HEK293 (cell line): ENCODE results near the gene C11orf54.

Source experiments
- CTCF ChIA-PET: fragments of 350-600 bp; formaldehyde crosslinking; extraction: SDS; loops from one replicate; lab custom pipeline; 2021; ENCODE audit warnings: antibody characterized with exemption; lab: Yijun Ruan, JAX
- POLR2A ChIA-PET: fragments of 300-600 bp; formaldehyde crosslinking; extraction: SDS; loops from one replicate; lab custom pipeline; 2020; ENCODE audit warnings: antibody characterized with exemption, inconsistent platforms; lab: Yijun Ruan, JAX
- H3K27ac ChIP-seq: fragments of 200-500 bp; sonication (Bioruptor generic); 2 replicates; pipeline ENCODE4 v1.5.1; 2014; ENCODE audit warnings: low read depth, low read length, control low read depth, inconsistent platforms; ENCODE audit errors: extremely low read depth
- H3K36me3 ChIP-seq, 2 experiments: fragments of 200-500 bp in 1 of 2; sonication (Bioruptor generic) in 1 of 2; 1 replicate in 1 of 2; 2 replicates in 1 of 2; pipeline ENCODE4 v1.5.1; 2014 to 2017; ENCODE audit warnings: inconsistent platforms in 2 of 2, low read length in 2 of 2; ENCODE audit not compliant: control insufficient read depth in 2 of 2, insufficient read depth in 1 of 2
- H3K4me1 ChIP-seq: fragments of 200-500 bp; sonication (Bioruptor generic); 2 replicates; pipeline ENCODE4 v1.5.1; 2014; ENCODE audit warnings: mild to moderate bottlenecking, low read length, inconsistent platforms; ENCODE audit not compliant: control insufficient read depth, insufficient read depth
- H3K4me3 ChIP-seq: 2 replicates; pipeline ENCODE4 v1.5.1; 2011; ENCODE audit warnings: low read depth, mild to moderate bottlenecking, control low read depth, low read length, moderate library complexity
- H3K9me3 ChIP-seq: fragments of 200-500 bp; sonication (Bioruptor generic); 2 replicates; pipeline ENCODE4 v1.5.1; 2014; ENCODE audit warnings: low read depth, low read length, inconsistent platforms; ENCODE audit not compliant: control insufficient read depth, insufficient read depth
- KLF8 ChIP-seq: fragments of 450-650 bp; formaldehyde crosslinking; IDR thresholded peaks from 2 replicates; pipeline ENCODE4 v1.5.1; 2016; ENCODE audit warnings: missing biosample characterization, missing genetic modification characterization
- OSR2 ChIP-seq: fragments of 450-650 bp; formaldehyde crosslinking; IDR thresholded peaks from 2 replicates; pipeline ENCODE4 v1.5.1; 2016; ENCODE audit warnings: missing biosample characterization, missing genetic modification characterization
- ZBTB7A ChIP-seq: fragments of 450-650 bp; formaldehyde crosslinking; IDR thresholded peaks from 2 replicates; pipeline ENCODE4 v1.5.1; 2016; ENCODE audit warnings: low read depth, missing biosample characterization, missing genetic modification characterization
- ZNF19 ChIP-seq: fragments of 450-650 bp; formaldehyde crosslinking; IDR thresholded peaks from 2 replicates; pipeline ENCODE4; 2016; ENCODE audit warnings: missing biosample characterization, missing genetic modification characterization, low read depth
- ZNF2 ChIP-seq: fragments of 450-650 bp; formaldehyde crosslinking; IDR thresholded peaks from 2 replicates; pipeline ENCODE4 v1.5.1; 2016; ENCODE audit warnings: missing biosample characterization, missing genetic modification characterization
- ZNF366 ChIP-seq: fragments of 450-650 bp; formaldehyde crosslinking; conservative IDR thresholded peaks from 2 replicates; pipeline ENCODE4 v1.5.1; 2016; ENCODE audit warnings: missing biosample characterization, missing genetic modification characterization
- ZNF473 ChIP-seq: fragments of 450-650 bp; formaldehyde crosslinking; IDR thresholded peaks from 2 replicates; pipeline ENCODE4 v1.5.1; 2017; ENCODE audit warnings: missing biosample characterization, missing genetic modification characterization
- ZNF48 ChIP-seq: fragments of 450-650 bp; formaldehyde crosslinking; IDR thresholded peaks from 2 replicates; pipeline ENCODE4 v1.5.1; 2016; ENCODE audit warnings: missing biosample characterization, missing genetic modification characterization
- ZNF548 ChIP-seq: fragments of 450-650 bp; formaldehyde crosslinking; IDR thresholded peaks from 2 replicates; pipeline ENCODE4 v1.5.1; 2016; ENCODE audit warnings: missing biosample characterization, missing genetic modification characterization
- ZNF558 ChIP-seq: fragments of 450-650 bp; formaldehyde crosslinking; IDR thresholded peaks from 2 replicates; pipeline ENCODE4 v1.5.1; 2016; ENCODE audit warnings: missing biosample characterization, missing genetic modification characterization
- ZNF658 ChIP-seq: fragments of 450-650 bp; formaldehyde crosslinking; IDR thresholded peaks from 2 replicates; pipeline ENCODE4; 2016; ENCODE audit warnings: missing biosample characterization, missing genetic modification characterization
- ZNF660 ChIP-seq: fragments of 450-650 bp; IDR thresholded peaks from 2 replicates; pipeline ENCODE4 v1.5.1; 2018; ENCODE audit warnings: missing biosample characterization, mild to moderate bottlenecking, missing genetic modification characterization
- ZSCAN16 ChIP-seq: fragments of 450-650 bp; formaldehyde crosslinking; IDR thresholded peaks from 2 replicates; pipeline ENCODE4 v1.5.1; 2016; ENCODE audit warnings: missing biosample characterization, missing genetic modification characterization
- TF ChIP-seq, protein P1 (sequence below): fragments of 450-650 bp; formaldehyde crosslinking; IDR thresholded peaks from 2 replicates; pipeline ENCODE4 v1.5.1; 2017; ENCODE audit warnings: missing biosample characterization, missing genetic modification characterization
- TF ChIP-seq, protein P2 (sequence below): fragments of 450-650 bp; formaldehyde crosslinking; IDR thresholded peaks from 2 replicates; pipeline ENCODE4 v1.5.1; 2016; ENCODE audit warnings: missing biosample characterization, missing genetic modification characterization
- TF ChIP-seq, protein P3 (sequence below): fragments of 450-650 bp; formaldehyde crosslinking; IDR thresholded peaks from 2 replicates; pipeline ENCODE4 v1.5.1; 2016; ENCODE audit warnings: missing biosample characterization, missing genetic modification characterization, borderline replicate concordance
- TF ChIP-seq, protein P4 (sequence below): fragments of 450-650 bp; formaldehyde crosslinking; IDR thresholded peaks from 2 replicates; pipeline ENCODE4 v1.5.1; 2017; ENCODE audit warnings: missing biosample characterization, mild to moderate bottlenecking, missing genetic modification characterization, moderate library complexity
- TF ChIP-seq, protein P5 (sequence below): fragments of 450-650 bp; formaldehyde crosslinking; IDR thresholded peaks from 2 replicates; pipeline ENCODE4 v1.5.1; 2016; ENCODE audit warnings: missing biosample characterization, missing genetic modification characterization
- TF ChIP-seq, protein P6 (sequence below): fragments of 450-650 bp; formaldehyde crosslinking; IDR thresholded peaks from 2 replicates; pipeline ENCODE4 v1.5.1; 2016; ENCODE audit warnings: missing biosample characterization, missing genetic modification characterization
- TF ChIP-seq, protein P7 (sequence below): fragments of 450-650 bp; formaldehyde crosslinking; IDR thresholded peaks from 2 replicates; pipeline ENCODE4 v1.5.1; 2016; ENCODE audit warnings: missing biosample characterization, missing genetic modification characterization
- TF ChIP-seq, protein P8 (sequence below): fragments of 450-650 bp; formaldehyde crosslinking; IDR thresholded peaks from 2 replicates; pipeline ENCODE4 v1.5.1; 2016; ENCODE audit warnings: missing biosample characterization, missing genetic modification characterization

Gene C11orf54

DNA sequence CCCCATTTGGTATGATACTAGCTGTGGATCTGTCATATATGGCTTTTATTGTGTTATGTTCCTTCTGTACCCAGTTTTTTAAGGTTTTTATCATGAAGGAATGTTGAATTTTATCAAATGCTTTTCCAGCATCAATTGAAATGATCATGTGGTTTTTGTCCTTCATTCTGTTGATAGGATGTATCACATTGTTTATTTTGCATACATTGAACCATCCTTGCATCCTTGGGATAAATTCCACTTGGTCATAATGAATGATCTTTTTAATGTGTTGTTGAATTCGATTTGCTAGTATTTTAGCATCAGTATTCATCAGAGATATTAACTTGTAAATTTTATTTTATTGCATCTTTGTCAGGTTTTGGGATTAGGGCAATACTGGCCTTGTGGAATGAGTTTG is 31.2 kb upstream of the C11orf54 start (continued):
- TF ChIP-seq, protein P1, sequence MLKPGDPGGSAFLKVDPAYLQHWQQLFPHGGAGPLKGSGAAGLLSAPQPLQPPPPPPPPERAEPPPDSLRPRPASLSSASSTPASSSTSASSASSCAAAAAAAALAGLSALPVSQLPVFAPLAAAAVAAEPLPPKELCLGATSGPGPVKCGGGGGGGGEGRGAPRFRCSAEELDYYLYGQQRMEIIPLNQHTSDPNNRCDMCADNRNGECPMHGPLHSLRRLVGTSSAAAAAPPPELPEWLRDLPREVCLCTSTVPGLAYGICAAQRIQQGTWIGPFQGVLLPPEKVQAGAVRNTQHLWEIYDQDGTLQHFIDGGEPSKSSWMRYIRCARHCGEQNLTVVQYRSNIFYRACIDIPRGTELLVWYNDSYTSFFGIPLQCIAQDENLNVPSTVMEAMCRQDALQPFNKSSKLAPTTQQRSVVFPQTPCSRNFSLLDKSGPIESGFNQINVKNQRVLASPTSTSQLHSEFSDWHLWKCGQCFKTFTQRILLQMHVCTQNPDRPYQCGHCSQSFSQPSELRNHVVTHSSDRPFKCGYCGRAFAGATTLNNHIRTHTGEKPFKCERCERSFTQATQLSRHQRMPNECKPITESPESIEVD (tag by site-specific recombination) = no peak
- TF ChIP-seq ZNF19 (tag by site-specific recombination) (no peak), KLF8 (tag by site-specific recombination) (no peak), OSR2 (tag by site-specific recombination) (no peak), ZNF658 (tag by site-specific recombination) (no peak), ZNF366 (tag by site-specific recombination) (no peak), ZNF548 (tag by site-specific recombination) (no peak)
- TF ChIP-seq, protein P2, sequence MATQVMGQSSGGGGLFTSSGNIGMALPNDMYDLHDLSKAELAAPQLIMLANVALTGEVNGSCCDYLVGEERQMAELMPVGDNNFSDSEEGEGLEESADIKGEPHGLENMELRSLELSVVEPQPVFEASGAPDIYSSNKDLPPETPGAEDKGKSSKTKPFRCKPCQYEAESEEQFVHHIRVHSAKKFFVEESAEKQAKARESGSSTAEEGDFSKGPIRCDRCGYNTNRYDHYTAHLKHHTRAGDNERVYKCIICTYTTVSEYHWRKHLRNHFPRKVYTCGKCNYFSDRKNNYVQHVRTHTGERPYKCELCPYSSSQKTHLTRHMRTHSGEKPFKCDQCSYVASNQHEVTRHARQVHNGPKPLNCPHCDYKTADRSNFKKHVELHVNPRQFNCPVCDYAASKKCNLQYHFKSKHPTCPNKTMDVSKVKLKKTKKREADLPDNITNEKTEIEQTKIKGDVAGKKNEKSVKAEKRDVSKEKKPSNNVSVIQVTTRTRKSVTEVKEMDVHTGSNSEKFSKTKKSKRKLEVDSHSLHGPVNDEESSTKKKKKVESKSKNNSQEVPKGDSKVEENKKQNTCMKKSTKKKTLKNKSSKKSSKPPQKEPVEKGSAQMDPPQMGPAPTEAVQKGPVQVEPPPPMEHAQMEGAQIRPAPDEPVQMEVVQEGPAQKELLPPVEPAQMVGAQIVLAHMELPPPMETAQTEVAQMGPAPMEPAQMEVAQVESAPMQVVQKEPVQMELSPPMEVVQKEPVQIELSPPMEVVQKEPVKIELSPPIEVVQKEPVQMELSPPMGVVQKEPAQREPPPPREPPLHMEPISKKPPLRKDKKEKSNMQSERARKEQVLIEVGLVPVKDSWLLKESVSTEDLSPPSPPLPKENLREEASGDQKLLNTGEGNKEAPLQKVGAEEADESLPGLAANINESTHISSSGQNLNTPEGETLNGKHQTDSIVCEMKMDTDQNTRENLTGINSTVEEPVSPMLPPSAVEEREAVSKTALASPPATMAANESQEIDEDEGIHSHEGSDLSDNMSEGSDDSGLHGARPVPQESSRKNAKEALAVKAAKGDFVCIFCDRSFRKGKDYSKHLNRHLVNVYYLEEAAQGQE (tag by site-specific recombination) = no peak
- TF ChIP-seq, protein P3, sequence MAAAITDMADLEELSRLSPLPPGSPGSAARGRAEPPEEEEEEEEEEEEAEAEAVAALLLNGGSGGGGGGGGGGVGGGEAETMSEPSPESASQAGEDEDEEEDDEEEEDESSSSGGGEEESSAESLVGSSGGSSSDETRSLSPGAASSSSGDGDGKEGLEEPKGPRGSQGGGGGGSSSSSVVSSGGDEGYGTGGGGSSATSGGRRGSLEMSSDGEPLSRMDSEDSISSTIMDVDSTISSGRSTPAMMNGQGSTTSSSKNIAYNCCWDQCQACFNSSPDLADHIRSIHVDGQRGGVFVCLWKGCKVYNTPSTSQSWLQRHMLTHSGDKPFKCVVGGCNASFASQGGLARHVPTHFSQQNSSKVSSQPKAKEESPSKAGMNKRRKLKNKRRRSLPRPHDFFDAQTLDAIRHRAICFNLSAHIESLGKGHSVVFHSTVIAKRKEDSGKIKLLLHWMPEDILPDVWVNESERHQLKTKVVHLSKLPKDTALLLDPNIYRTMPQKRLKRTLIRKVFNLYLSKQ (tag by site-specific recombination) = no peak
- TF ChIP-seq, protein P4, sequence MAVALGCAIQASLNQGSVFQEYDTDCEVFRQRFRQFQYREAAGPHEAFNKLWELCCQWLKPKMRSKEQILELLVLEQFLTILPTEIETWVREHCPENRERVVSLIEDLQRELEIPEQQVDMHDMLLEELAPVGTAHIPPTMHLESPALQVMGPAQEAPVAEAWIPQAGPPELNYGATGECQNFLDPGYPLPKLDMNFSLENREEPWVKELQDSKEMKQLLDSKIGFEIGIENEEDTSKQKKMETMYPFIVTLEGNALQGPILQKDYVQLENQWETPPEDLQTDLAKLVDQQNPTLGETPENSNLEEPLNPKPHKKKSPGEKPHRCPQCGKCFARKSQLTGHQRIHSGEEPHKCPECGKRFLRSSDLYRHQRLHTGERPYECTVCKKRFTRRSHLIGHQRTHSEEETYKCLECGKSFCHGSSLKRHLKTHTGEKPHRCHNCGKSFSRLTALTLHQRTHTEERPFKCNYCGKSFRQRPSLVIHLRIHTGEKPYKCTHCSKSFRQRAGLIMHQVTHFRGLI (tag by site-specific recombination) = no peak

DNA sequence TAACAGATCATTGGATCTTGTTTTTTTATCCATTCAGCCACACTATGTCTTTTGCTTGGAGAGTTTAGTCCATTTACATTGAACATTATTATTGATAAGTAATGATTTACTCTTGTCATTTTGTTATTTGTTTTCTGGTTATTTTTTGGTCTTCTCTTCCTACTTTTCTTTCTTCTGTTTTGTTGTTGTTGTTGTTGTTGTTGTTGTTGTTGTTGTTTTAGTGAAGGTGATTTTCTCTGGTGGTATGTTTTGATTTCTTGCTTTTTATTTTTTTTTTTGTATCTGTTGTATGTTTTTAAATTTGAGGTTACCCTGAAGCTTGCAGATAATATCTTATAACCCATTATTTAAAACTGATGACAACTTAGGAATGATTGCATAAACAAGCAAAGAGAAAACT is 28.8 kb upstream of the C11orf54 start:
- Histone ChIP-seq H3K4me3 (no peak overlapping the region), H3K4me1 (no peaks in the 10 kb centered on the region), H3K27ac (no peak overlapping the region), H3K9me3 (no peaks in the 10 kb centered on the region), H3K36me3 (peaks cover 15 to 91% of the 10 kb centered on the region in 2 experiments; a peak in 2 of 3 replicates)
- ChIA-PET CTCF (interaction anchor here (0.7 to 0.8 kb wide), 2 partner anchors 8 to 26 kb away, joined by 3 read pairs; no protein-coding TSS in a partner anchor), POLR2A (no interaction called here)
- TF ChIP-seq, protein P5, sequence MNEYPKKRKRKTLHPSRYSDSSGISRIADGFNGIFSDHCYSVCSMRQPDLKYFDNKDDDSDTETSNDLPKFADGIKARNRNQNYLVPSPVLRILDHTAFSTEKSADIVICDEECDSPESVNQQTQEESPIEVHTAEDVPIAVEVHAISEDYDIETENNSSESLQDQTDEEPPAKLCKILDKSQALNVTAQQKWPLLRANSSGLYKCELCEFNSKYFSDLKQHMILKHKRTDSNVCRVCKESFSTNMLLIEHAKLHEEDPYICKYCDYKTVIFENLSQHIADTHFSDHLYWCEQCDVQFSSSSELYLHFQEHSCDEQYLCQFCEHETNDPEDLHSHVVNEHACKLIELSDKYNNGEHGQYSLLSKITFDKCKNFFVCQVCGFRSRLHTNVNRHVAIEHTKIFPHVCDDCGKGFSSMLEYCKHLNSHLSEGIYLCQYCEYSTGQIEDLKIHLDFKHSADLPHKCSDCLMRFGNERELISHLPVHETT (tag by site-specific recombination) = no peak
- TF ChIP-seq ZNF48 (tag by site-specific recombination) (no peak), ZBTB7A (tag by site-specific recombination) (no peak), ZNF473 (tag by site-specific recombination) (no peak), ZNF660 (tag by site-specific recombination) (no peak), ZNF2 (no peak), ZNF558 (no peak), ZSCAN16 (tag by site-specific recombination) (no peak)
- TF ChIP-seq, protein P6, sequence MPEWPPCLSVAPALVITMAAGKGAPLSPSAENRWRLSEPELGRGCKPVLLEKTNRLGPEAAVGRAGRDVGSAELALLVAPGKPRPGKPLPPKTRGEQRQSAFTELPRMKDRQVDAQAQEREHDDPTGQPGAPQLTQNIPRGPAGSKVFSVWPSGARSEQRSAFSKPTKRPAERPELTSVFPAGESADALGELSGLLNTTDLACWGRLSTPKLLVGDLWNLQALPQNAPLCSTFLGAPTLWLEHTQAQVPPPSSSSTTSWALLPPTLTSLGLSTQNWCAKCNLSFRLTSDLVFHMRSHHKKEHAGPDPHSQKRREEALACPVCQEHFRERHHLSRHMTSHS (tag by site-specific recombination) = no peak
- TF ChIP-seq, protein P7, sequence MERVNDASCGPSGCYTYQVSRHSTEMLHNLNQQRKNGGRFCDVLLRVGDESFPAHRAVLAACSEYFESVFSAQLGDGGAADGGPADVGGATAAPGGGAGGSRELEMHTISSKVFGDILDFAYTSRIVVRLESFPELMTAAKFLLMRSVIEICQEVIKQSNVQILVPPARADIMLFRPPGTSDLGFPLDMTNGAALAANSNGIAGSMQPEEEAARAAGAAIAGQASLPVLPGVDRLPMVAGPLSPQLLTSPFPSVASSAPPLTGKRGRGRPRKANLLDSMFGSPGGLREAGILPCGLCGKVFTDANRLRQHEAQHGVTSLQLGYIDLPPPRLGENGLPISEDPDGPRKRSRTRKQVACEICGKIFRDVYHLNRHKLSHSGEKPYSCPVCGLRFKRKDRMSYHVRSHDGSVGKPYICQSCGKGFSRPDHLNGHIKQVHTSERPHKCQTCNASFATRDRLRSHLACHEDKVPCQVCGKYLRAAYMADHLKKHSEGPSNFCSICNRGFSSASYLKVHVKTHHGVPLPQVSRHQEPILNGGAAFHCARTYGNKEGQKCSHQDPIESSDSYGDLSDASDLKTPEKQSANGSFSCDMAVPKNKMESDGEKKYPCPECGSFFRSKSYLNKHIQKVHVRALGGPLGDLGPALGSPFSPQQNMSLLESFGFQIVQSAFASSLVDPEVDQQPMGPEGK (tag by site-specific recombination) = no peak
- TF ChIP-seq, protein P8, sequence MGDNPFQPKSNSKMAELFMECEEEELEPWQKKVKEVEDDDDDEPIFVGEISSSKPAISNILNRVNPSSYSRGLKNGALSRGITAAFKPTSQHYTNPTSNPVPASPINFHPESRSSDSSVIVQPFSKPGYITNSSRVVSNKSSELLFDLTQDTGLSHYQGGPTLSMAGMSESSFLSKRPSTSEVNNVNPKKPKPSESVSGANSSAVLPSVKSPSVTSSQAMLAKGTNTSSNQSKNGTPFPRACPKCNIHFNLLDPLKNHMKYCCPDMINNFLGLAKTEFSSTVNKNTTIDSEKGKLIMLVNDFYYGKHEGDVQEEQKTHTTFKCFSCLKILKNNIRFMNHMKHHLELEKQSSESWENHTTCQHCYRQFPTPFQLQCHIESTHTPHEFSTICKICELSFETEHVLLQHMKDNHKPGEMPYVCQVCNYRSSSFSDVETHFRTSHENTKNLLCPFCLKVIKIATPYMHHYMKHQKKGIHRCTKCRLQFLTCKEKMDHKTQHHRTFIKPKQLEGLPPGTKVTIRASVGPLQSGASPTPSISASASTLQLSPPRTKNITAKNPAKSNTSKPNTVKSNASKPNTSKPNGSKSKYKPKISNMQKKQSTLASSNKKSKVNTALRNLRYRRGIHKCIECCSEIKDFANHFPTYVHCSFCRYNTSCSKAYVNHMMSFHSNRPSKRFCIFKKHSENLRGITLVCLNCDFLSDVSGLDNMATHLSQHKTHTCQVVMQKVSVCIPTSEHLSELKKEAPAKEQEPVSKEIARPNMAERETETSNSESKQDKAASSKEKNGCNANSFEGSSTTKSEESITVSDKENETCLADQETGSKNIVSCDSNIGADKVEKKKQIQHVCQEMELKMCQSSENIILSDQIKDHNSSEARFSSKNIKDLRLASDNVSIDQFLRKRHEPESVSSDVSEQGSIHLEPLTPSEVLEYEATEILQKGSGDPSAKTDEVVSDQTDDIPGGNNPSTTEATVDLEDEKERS (tag by site-specific recombination) = no peak
